H1 (cell line): Measurements from ENCODE around the gene VHLL. TPM values are rescaled to one million over a fixed set of nuclear protein-coding genes. Genes with fewer than 3 reads are reported as not detected.

ENCODE experiments used
- GTF2F1 ChIP-seq: IDR thresholded peaks from 2 replicates; pipeline ENCODE4 v1.6.1; 2012; ENCODE audit warnings: low read depth, low read length, improper control_type of control experiment, borderline replicate concordance
- HDAC2 ChIP-seq, 2 experiments: fragments of 300-600 bp in 1 of 2; sonication (generic) in 1 of 2; IDR thresholded peaks; 2 replicates each; pipeline ENCODE4 v1.6.1; 2011 to 2012; ENCODE audit warnings: low read depth in 2 of 2, low read length in 2 of 2, mild to moderate bottlenecking in 2 of 2, moderate library complexity in 2 of 2, borderline replicate concordance in 1 of 2, inconsistent platforms in 1 of 2
- HDAC6 ChIP-seq: IDR thresholded peaks from one replicate; pipeline ENCODE4 v1.7.1; 2012; ENCODE audit warnings: low read depth, mild to moderate bottlenecking, inconsistent platforms, low read length, moderate library complexity
- KDM1A ChIP-seq: fragments of 200-600, 300-600 bp; sonication (generic); IDR thresholded peaks from 2 replicates; pipeline ENCODE4 v1.7.1; 2016; ENCODE audit warnings: mild to moderate bottlenecking, low read length, borderline replicate concordance
- POU5F1 ChIP-seq: IDR thresholded peaks from 2 replicates; pipeline ENCODE4 v1.6.1; 2011; ENCODE audit warnings: low read depth, mild to moderate bottlenecking, low read length, moderate library complexity
- RBBP5 ChIP-seq: IDR thresholded peaks from 2 replicates; pipeline ENCODE4 v1.7.1; 2012; ENCODE audit warnings: low read depth, mild to moderate bottlenecking, inconsistent platforms, low read length, moderate library complexity, borderline replicate concordance
- RNF2 ChIP-seq: fragments of 200-900, 300-1000 bp; sonication (generic); IDR thresholded peaks from 2 replicates; pipeline ENCODE4 v1.7.1; 2016; ENCODE audit warnings: borderline replicate concordance, low read depth, mild to moderate bottlenecking, antibody characterized with exemption, low read length; ENCODE audit not compliant: poor library complexity, severe bottlenecking; ENCODE audit errors: missing control alignments
- SP4 ChIP-seq: IDR thresholded peaks from 2 replicates; pipeline ENCODE4 v1.6.1; 2012; ENCODE audit warnings: low read length, inconsistent platforms
- polyA plus RNA-seq, 7 experiments: library from polyadenylated mRNA; depleted of rRNA in 3 of 7; stranded (reverse) in 5 of 7; unstranded in 2 of 7; fragments of >200 nt in 5 of 7; fragments of 200-250 nt in 2 of 7; gene quantifications; 1 replicate in 5 of 7; 2 replicates in 1 of 7; 4 replicates in 1 of 7; pipeline versions ENCODE4 v1.2.1 to v1.2.3, GENCODE V29; 2011 to 2013; ENCODE audit warnings: missing spikeins in 2 of 7, mixed read lengths in 2 of 7
- total RNA-seq: library from RNA; stranded (reverse); fragmentation: NEBNext Ultra II Directional; extraction: Animal tissue kit (Norgen Biotek cat#: 25700); gene quantifications from 2 replicates; pipeline ENCODE4 v1.2.1, GENCODE V29; 2021
- TF ChIP-seq, protein P1 (sequence below): fragments of 300-600 bp; sonication (generic); IDR thresholded peaks from 2 replicates; pipeline ENCODE4 v1.7.1; 2012; ENCODE audit warnings: low read length, moderate library complexity, mild to moderate bottlenecking, inconsistent platforms; ENCODE audit not compliant: insufficient replicate concordance

Gene VHLL
- total and polyA plus RNA-seq, 2 of the 8 experiments (the other 6 are each of a cell fraction or from before 2014, with no cell fraction given) = not detected

DNA sequence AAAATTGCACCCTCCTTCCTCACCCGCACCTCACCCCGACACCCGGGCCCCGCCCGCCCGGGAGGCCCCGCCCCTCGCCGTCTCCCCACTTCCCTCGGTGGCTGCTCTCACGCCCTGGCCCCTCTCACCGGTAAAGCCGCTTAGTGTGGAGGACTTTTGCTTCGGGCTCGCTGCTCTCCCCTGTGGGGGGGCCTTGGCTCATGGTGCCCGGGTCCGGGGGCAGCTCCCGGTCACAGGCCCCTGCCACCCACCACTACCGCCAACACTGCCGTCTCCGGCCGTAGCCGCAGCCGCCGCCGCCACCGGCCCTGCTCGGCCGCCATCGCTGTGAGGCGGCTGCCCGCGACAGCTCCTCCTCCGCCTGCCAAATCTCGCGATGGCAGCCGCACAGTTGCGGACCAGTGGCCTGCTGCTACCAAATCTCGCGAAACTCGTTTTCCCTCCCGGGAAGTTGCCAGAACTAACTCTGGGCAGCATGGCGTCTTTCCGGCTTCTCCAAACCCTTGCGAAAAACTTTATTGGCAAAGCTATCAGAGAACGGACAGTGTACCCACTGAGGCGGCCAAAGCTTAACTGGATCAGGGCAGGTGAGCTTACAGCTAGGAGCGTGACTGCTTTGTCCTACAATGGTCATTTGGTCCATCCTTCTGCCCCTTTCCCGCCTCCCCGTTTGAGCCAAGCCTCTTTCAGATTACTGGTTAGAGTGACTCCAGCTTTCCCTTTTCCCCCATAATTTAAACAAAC is 16.5 kb downstream of the VHLL start, which contains the start of gene SMG5 (continued):
- TF ChIP-seq RNF2 (no peak), POU5F1 (no peak), HDAC6 (no peak), SP4 (peak; percentile 86; the same call in 1 of the 2 replicates), GTF2F1 (peak; percentile 80; the same call in 1 of the 2 replicates), HDAC2 (IDR thresholded peaks at IDR 0.05; ENCODE audit: borderline replicate concordance in 1 of 2, low read depth in 2 of 2, low read length in 2 of 2) (peak; percentile 64 to 73; a peak in 1 of 4 replicates), RBBP5 (peak; percentile 60; the same call in 1 of the 2 replicates), KDM1A (no peak)
- TF ChIP-seq, protein P1, sequence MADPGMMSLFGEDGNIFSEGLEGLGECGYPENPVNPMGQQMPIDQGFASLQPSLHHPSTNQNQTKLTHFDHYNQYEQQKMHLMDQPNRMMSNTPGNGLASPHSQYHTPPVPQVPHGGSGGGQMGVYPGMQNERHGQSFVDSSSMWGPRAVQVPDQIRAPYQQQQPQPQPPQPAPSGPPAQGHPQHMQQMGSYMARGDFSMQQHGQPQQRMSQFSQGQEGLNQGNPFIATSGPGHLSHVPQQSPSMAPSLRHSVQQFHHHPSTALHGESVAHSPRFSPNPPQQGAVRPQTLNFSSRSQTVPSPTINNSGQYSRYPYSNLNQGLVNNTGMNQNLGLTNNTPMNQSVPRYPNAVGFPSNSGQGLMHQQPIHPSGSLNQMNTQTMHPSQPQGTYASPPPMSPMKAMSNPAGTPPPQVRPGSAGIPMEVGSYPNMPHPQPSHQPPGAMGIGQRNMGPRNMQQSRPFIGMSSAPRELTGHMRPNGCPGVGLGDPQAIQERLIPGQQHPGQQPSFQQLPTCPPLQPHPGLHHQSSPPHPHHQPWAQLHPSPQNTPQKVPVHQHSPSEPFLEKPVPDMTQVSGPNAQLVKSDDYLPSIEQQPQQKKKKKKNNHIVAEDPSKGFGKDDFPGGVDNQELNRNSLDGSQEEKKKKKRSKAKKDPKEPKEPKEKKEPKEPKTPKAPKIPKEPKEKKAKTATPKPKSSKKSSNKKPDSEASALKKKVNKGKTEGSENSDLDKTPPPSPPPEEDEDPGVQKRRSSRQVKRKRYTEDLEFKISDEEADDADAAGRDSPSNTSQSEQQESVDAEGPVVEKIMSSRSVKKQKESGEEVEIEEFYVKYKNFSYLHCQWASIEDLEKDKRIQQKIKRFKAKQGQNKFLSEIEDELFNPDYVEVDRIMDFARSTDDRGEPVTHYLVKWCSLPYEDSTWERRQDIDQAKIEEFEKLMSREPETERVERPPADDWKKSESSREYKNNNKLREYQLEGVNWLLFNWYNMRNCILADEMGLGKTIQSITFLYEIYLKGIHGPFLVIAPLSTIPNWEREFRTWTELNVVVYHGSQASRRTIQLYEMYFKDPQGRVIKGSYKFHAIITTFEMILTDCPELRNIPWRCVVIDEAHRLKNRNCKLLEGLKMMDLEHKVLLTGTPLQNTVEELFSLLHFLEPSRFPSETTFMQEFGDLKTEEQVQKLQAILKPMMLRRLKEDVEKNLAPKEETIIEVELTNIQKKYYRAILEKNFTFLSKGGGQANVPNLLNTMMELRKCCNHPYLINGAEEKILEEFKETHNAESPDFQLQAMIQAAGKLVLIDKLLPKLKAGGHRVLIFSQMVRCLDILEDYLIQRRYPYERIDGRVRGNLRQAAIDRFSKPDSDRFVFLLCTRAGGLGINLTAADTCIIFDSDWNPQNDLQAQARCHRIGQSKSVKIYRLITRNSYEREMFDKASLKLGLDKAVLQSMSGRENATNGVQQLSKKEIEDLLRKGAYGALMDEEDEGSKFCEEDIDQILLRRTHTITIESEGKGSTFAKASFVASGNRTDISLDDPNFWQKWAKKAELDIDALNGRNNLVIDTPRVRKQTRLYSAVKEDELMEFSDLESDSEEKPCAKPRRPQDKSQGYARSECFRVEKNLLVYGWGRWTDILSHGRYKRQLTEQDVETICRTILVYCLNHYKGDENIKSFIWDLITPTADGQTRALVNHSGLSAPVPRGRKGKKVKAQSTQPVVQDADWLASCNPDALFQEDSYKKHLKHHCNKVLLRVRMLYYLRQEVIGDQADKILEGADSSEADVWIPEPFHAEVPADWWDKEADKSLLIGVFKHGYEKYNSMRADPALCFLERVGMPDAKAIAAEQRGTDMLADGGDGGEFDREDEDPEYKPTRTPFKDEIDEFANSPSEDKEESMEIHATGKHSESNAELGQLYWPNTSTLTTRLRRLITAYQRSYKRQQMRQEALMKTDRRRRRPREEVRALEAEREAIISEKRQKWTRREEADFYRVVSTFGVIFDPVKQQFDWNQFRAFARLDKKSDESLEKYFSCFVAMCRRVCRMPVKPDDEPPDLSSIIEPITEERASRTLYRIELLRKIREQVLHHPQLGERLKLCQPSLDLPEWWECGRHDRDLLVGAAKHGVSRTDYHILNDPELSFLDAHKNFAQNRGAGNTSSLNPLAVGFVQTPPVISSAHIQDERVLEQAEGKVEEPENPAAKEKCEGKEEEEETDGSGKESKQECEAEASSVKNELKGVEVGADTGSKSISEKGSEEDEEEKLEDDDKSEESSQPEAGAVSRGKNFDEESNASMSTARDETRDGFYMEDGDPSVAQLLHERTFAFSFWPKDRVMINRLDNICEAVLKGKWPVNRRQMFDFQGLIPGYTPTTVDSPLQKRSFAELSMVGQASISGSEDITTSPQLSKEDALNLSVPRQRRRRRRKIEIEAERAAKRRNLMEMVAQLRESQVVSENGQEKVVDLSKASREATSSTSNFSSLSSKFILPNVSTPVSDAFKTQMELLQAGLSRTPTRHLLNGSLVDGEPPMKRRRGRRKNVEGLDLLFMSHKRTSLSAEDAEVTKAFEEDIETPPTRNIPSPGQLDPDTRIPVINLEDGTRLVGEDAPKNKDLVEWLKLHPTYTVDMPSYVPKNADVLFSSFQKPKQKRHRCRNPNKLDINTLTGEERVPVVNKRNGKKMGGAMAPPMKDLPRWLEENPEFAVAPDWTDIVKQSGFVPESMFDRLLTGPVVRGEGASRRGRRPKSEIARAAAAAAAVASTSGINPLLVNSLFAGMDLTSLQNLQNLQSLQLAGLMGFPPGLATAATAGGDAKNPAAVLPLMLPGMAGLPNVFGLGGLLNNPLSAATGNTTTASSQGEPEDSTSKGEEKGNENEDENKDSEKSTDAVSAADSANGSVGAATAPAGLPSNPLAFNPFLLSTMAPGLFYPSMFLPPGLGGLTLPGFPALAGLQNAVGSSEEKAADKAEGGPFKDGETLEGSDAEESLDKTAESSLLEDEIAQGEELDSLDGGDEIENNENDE = no peak
